VCaP (cell line): ENCODE measurements around the gene CTU2.

ENCODE experiments used
- H3K27ac ChIP-seq: fragments of 450-650 bp; 2 replicates; pipeline ENCODE4 v1.5.1; 2017
- CTCF ChIP-seq: fragments of 450-650 bp; conservative IDR thresholded peaks from 2 replicates; pipeline ENCODE4 v1.5.1; 2017; ENCODE audit warnings: mild to moderate bottlenecking, moderate library complexity

Gene CTU2

GRCh38 chr16:88740727-88741055, 34.4 kb downstream of the CTU2 start:
- no peak for TF ChIP-seq CTCF
- H3K27ac ChIP-seq = no peak overlapping the region

- H3K27ac ChIP-seq = no peak overlapping the region
- TF ChIP-seq CTCF = no peak
Observed at GRCh38 chr16:88741368-88741767, 35.1 kb downstream of the CTU2 start.

- TF ChIP-seq CTCF = no peak
- H3K27ac ChIP-seq = no peak overlapping the region
Observed at GRCh38 chr16:88742896-88743605, 36.7 kb downstream of the CTU2 start.

- peak; percentile 68 for TF ChIP-seq CTCF
- H3K27ac ChIP-seq = no peak overlapping the region
Observed at GRCh38 chr16:88743693-88744576, 37.6 kb downstream of the CTU2 start.

- no peak for TF ChIP-seq CTCF
- H3K27ac ChIP-seq = no peak overlapping the region
Observed at GRCh38 chr16:88744577-88745521, 38.5 kb downstream of the CTU2 start.

GRCh38 chr16:88746506-88746905, 40.2 kb downstream of the CTU2 start:
- no peak overlapping the region for H3K27ac ChIP-seq
- TF ChIP-seq CTCF = no peak
